AG04450 (cell line): Measurements from ENCODE around the gene HMGB2. TPM values are rescaled to one million over a fixed set of nuclear protein-coding genes. Genes with fewer than 3 reads are reported as not detected.
A peak's percentile ranks its signal among the peaks of the same experiment; 100 is the strongest.

Experiments used
- CTCF ChIA-PET: fragments of 300-600, 350-600 bp; formaldehyde crosslinking; extraction: SDS; loops from one replicate; lab custom pipeline; 2022; ENCODE audit warnings: antibody characterized with exemption, inconsistent platforms; lab: Charles Lee
- POLR2A ChIA-PET: fragments of 350-600 bp; formaldehyde crosslinking; extraction: SDS; loops from one replicate; lab custom pipeline; 2021; ENCODE audit warnings: antibody characterized with exemption, inconsistent platforms; lab: Yijun Ruan, JAX
- DNase-seq: peaks from one replicate; pipeline ENCODE4 v3.0.0-alpha.2; 2011; ENCODE audit warnings: low read depth, low spot score
- H3K27ac ChIP-seq: one replicate; pipeline ENCODE4 v1.5.1; 2012; ENCODE audit warnings: low read depth, low read length, control low read depth
- H3K27me3 ChIP-seq: one replicate; pipeline ENCODE4 v1.6.0; 2012; ENCODE audit warnings: low read length; ENCODE audit not compliant: control insufficient read depth, insufficient read depth
- H3K4me3 ChIP-seq: 2 replicates; pipeline ENCODE4 v1.5.1; 2011; ENCODE audit warnings: mild to moderate bottlenecking, low read depth, low read length, control low read depth
- H3K9me3 ChIP-seq: 2 replicates; pipeline ENCODE4 v1.5.1; 2012; ENCODE audit warnings: low read length; ENCODE audit not compliant: control insufficient read depth, insufficient read depth
- CTCF ChIP-seq: IDR thresholded peaks from 2 replicates; pipeline ENCODE4 v1.5.1; 2011; ENCODE audit warnings: low read depth, low read length, control low read depth, inconsistent platforms
- polyA plus RNA-seq: library from polyadenylated mRNA; depleted of rRNA; stranded (reverse); fragments of >200 nt; gene quantifications from 2 replicates; pipeline ENCODE4 v1.2.3, GENCODE V29; 2011

The HMGB2 gene
- polyA plus RNA-seq, 1 experiment = 89.8 TPM

DNA sequence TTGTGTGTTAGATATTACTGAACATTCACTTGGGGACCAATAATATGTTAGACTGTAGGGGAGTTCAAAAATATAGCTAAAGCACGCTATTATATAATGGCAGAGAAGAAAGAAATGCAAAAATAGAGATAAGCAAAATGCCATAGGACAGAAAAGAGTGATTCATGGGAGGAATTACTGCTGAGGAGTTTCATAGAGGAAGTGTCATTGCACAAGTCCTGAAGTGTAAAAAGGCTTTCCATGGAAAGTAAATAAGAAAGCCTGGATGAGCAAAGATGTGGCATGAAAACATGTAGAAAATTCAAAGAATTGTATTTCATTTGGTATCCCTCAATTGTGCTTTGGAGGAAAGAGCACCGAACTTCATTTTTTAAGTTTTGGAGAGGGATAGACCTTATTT is 14.5 kb downstream of the HMGB2 start:
- CTCF ChIA-PET = interaction anchor here (0.7 to 6.7 kb wide), 20 partner anchors 12 to 306 kb away, joined by 3 to 248 read pairs (median 6); no protein-coding TSS in a partner anchor
- DNase-seq = no peak
- POLR2A ChIA-PET = interaction anchor here (1.1 kb wide), 1 partner anchor 15 kb away, joined by 6 read pairs; the partner anchor contains the start of gene HMGB2
- Histone ChIP-seq H3K27me3 (no peaks in the 10 kb centered on the region), H3K4me3 (no peak overlapping the region), H3K27ac (no peak overlapping the region), H3K9me3 (no peaks in the 10 kb centered on the region)
- no peak for TF ChIP-seq CTCF

DNA sequence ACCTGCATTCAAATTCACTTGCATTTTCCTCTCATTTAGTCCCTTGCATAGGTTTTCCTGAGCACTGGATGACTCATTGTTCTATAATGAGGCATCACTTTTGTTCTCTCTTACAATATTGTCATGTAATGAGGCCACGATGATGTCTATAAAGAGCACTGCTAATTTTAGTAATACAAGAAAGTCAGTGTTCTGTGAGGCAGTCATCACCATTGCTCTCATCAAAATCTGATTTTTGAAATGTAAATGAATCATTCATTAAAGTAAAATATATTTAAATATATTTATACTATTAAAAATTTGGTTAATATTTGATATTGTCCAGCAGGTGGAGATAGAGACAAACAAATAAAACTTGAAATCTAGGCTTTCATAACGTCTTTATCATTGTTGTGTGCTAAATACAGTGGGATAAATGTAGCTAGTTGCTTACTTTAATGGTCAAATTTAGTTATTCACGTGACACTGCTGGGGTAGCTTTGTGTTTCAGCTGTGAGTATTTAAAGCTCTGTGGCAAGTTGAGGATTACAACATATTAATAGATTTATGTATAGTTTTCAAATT is 15.4 kb downstream of the HMGB2 start:
- peak; percentile 27; the same call in 1 of the 2 replicates for TF ChIP-seq CTCF
- DNase-seq = no peak
- POLR2A ChIA-PET = interaction anchor here (0.7 to 1.1 kb wide), 2 partner anchors 16 to 625 kb away, joined by 3 to 6 read pairs; partner anchors contain the start of gene HMGB2

DNA sequence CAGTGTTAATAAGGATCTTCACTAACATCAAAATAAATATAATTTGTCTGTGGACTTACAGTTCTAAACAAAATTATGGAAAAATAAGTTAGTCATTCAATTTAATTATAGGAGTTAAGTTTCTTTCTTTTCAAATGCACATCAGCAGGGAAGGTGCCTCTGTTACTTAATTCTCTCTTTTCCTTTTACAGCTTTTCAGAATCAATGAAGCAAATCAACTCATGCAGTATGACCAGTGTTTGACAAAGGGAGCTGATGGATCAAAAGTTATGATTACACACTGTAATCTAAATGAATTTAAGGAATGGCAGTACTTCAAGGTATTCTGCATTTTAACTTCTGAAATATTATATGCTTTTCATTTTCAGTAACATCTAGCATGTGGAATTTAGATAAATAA is 15.9 kb downstream of the HMGB2 start:
- no peak for DNase-seq
- Histone ChIP-seq H3K27me3 (no peaks in the 10 kb centered on the region), H3K9me3 (no peaks in the 10 kb centered on the region), H3K27ac (no peak overlapping the region), H3K4me3 (no peak overlapping the region)
- ChIA-PET CTCF (interaction anchor here (0.9 to 6.7 kb wide), 17 partner anchors 8 to 305 kb away, joined by 3 to 248 read pairs (median 6); no protein-coding TSS in a partner anchor), POLR2A (no interaction called here)
- no peak for TF ChIP-seq CTCF

More for the DNA sequence above, 15.4 kb downstream of the HMGB2 start:
- Histone ChIP-seq H3K4me3 (no peak overlapping the region), H3K9me3 (no peaks in the 10 kb centered on the region), H3K27me3 (no peaks in the 10 kb centered on the region), H3K27ac (no peak overlapping the region)
- CTCF ChIA-PET = interaction anchor here (0.5 to 6.7 kb wide), 45 partner anchors 9 to 316 kb away, joined by 3 to 248 read pairs (median 5); partner anchors contain the start of gene HMGB2

GRCh38 chr4:173317004-173317403 is 17.2 kb downstream of the HMGB2 start:
- Histone ChIP-seq H3K27me3 (no peaks in the 10 kb centered on the region), H3K27ac (no peak overlapping the region), H3K9me3 (no peaks in the 10 kb centered on the region), H3K4me3 (no peak overlapping the region)
- peak; percentile 29 for TF ChIP-seq CTCF
- DNase-seq = no peak
- ChIA-PET POLR2A (interaction anchor here (0.5 kb wide), 1 partner anchor 28 kb away, joined by 3 read pairs; no protein-coding TSS in a partner anchor), CTCF (interaction anchor here (4.4 kb wide), 1 partner anchor 15 kb away, joined by 26 read pairs; no protein-coding TSS in a partner anchor)

- H3K9me3 ChIP-seq = no peaks in the 10 kb centered on the region
- no peak for TF ChIP-seq CTCF
- no peak for DNase-seq
- no peak overlapping the region for H3K4me3 ChIP-seq
- H3K27me3 ChIP-seq = no peaks in the 10 kb centered on the region
- POLR2A ChIA-PET = no interaction called here
- H3K27ac ChIP-seq = no peak overlapping the region
- CTCF ChIA-PET = interaction anchor here (0.6 to 1.0 kb wide), 3 partner anchors 8 to 75 kb away, joined by 3 to 5 read pairs (median 4); no protein-coding TSS in a partner anchor
These were observed 18.1 kb downstream of the HMGB2 start for GRCh38 chr4:173316060-173316459.
